T-helper 1 cell treated with Interleukin-12 subunit alpha and Interleukin-12 subunit beta and Interleukin-4 antibody, amounts not matched to agents 30 ng/mL and 1 ng/mL, for 36 hours (primary cell): ENCODE data around the gene EGFLAM. TPM values are rescaled to one million over a fixed set of nuclear protein-coding genes. Genes with fewer than 3 reads are reported as not detected.

Source experiments
- intact Hi-C: fragments of 100-400 bp; cut with micrococcal nuclease; formaldehyde crosslinking; loops from one replicate; pipeline ENCODE4 v1.15.1; 2024
- total RNA-seq: library from RNA; stranded (reverse); gene quantifications from 2 replicates; pipeline ENCODE4 v1.2.3, GENCODE V29; 2022

Gene EGFLAM
- total RNA-seq, 1 donor from 2014 or later: not detected

DNA sequence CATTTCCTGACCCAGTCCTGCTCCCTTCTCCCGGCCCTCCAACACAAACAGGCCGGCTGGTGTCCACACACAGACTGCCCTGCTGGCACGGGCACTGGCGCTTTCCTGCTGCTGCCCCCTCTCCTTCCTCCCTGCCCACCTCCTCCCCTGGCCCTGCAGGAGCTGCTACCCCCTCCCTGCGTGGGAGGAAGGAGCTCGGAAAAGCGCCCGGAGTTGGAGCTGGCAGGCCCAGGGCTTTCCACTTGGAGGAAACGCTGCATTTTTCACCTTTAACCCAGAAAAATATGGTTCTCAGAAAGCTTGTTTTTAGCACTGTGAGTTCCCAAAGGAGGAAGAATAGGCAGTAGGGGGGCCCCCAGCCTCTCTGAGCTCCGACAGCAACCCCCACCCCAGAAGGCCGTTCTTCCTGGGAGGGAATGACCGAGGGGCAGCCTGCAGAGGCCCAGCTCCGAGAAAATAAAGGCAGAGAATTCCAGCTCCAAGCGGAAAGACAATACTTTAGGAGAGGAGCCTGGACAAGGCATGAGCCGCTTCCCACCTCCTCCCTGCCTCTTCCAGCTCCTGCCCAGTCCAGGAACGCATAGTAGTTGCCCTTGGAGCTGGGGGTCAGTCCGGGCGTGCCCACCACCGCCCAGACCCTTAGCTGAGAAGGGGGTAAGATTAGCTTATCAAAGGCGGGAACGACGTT is 209.1 kb downstream of the EGFLAM start:
- intact Hi-C loops: no loop called here

DNA sequence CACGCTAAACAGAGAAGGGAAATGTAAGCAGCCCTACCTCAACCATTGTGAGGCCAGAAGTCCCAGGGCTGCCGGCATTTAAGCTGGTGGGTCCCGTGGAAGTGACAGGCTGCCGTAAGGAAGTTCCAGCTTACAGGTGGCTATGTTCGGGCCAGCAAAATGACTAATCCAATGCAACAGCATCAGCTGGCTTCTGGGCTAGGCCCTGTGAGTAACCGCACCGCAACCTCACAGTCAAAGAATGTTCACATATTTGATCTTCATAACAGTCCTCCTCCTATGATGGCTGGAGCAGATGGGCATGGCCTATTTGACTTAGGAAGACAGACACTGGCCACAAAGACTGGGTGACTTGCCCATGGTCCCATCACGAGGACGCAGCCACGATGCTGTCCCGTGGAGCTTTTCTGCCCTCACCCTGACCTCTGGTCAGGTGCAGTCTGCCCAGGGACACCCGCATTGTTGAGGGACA is 209.9 kb downstream of the EGFLAM start:
- intact Hi-C loops: no loop called here

DNA sequence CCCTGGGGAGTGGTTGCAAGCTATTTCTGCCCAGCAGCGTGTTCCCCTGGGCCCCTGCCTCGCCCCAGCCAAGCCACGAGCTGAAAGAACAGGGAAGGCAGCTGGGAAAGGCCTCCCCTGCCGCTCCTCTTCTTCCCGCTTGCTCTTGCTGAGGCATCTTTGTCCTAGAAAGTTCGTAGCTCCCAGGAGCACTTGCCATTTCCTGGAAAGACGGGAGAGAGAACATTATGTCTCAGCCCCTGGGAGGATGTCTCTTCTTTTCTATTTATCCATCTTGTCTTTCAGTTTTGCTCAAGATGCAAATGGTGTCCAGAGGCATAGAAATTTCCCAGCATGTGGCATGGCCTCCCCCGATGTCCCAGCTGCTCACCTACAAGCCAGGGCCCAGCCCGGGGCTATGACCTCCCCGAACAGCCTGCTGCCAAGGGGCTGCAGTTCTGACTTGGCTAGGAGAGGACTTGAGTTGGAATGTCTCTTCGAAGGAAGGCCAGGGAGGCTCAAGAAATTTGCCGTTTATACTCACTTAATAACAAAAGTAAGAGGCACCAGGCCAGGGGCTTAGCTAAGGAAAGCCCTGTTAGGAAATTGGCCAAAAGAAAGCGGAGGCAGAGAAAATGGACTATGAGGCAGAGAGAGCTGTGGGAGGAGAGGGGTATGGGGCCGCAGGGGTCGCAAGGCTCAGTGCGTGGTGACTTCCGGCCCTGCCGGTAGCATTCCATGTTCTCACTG is 210.8 kb downstream of the EGFLAM start:
- intact Hi-C loops: no loop called here

DNA sequence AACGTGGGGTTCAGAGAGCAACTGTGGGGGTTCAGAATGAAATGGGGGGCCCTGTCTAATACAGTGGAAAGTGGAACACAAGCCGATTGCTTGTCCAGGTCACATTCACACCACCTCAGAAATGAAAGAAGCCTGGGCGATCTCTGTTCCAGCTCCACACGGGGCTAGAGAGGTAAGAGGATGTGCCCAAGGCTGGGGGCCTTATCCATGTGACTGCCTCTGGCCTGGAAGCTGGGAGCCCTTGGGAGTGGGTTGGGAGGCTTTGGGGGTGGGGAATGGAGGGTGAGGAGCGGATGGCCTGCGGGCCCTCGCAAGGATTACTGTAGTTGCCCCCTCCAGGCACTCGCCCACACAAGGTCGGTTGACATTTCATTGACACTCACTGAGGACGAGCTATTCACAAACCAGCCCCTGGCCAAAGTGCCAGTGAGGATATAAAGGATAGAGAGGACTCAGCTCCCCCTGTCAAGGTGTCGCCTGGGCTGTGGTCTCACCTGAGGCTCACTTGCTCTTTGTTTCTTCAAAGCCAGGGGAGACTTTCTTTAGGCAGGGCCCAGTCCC is 211.4 kb downstream of the EGFLAM start:
- intact Hi-C loops: no loop called here

DNA sequence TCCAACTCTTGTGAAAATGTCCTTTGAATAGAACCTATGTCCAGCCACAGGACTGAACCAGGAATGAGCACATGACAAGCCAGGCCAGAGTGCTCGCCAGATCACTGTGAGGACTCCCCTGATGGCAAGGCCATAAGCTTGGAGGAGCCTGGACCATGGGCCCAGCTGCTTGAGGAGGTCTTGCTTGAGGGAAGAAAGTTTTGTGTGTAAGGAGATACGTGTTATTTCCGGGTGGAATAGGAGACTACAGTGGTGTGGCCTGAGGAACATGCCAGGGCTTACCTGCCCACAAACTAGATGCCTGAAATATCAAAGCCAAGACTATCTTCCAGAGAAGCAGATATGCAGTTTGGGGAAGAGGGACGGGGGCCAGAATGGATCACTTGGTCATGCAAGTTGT is 213.3 kb downstream of the EGFLAM start:
- intact Hi-C loops: no loop called here

DNA sequence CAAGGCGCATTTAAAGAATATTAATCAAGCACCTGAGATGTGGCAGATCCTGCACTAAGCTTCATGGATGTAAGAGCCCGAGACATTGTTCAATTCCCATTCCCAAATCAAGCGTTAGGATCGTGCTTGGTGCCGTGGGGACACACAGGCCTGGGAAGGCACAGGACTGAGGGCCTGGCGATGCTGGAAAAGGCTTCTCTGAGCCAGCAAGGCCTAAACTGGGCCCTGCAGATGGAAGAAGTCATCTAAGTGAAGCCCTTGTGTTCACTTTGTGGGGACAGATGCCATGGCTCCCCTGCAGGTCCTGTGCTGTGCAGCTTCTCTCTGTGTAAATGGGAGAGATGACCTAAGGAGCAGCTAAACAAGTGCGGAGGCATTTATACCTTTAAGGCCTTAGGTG is 214.2 kb downstream of the EGFLAM start:
- intact Hi-C loops: no loop called here

DNA sequence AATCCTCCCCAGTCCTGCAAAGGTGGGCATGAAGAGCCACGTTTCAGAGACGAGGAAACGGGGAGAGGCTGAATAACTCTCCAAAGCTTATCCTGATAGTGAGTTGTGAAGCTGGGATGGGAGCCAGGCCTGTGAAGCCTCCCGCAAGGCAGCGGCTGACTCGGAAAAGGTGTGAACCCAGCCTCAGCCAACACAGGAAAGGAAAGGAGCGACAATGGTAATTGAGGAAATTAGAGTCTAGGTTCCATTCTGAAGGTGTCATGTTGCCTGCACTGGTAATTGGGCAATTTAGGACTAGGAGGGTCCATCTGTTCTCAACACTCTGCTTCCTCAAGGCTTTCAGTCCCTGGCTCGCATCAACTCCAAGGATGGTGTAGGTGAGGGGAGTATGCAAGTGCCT is 214.6 kb downstream of the EGFLAM start:
- intact Hi-C loops: no loop called here

DNA sequence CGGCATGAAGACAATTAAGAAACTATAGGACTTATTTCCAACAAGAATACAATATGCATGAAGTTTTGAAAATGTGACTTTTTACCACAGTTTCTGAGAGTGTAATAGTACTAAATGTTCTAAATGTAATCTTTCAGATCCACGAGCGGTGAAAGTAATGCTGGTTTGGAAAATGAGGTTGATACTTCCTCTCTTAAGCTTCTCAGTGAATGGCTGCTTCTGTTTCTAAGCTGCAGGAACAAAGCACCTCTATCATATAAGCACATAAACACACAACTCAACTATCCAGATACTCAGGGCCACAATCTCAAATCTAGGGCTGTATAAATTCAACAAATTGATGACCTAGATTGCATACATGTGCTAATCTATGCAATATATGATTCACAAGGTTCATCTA is 219.8 kb downstream of the EGFLAM start:
- intact Hi-C loops: no loop called here

DNA sequence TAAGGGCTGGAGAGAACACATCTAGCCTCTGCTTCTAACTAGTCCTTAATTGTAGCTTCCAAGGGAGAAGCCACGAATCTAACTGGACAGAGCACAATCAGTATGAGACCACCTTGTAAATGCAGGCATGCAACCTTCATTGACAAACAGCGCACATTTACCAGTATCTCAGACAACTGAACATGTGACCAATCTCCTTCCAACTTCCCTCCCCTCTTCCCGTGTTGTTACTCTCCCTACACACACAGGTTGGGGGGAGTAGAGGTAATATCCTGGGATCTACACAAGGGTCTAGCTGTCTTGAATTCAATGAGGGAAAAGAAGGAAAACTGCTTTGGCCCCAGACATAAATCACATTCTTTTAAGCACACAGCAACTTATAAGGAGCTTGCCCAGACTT is 220.5 kb downstream of the EGFLAM start:
- intact Hi-C loops: no loop called here

DNA sequence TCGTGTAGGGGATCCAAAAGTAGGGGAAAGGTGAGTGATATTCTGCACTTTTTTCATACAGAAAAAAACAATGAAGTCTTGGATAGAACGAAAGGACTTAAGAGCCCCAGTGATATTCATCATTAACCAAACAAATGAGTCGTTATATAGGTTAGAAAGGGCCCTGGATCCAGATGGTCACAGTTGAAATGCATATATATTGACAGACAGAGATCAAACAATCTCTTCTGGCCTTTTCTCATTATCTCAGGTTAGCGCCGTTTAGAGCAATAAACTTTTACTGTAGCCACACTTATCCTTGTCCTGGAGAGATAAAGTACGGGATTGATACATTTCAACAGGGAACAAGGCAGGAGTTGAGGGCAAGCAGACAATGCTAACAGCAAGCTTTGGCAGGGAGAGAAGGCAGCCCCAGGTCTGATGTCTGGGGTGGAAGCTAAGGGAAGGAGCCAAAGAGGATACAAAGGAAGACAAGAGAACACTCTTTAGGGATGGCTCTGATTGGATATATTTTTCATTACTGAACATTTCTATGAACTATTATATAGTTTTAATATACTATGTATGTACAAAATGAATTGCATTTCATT is 221.1 kb downstream of the EGFLAM start:
- intact Hi-C loops: no loop called here

DNA sequence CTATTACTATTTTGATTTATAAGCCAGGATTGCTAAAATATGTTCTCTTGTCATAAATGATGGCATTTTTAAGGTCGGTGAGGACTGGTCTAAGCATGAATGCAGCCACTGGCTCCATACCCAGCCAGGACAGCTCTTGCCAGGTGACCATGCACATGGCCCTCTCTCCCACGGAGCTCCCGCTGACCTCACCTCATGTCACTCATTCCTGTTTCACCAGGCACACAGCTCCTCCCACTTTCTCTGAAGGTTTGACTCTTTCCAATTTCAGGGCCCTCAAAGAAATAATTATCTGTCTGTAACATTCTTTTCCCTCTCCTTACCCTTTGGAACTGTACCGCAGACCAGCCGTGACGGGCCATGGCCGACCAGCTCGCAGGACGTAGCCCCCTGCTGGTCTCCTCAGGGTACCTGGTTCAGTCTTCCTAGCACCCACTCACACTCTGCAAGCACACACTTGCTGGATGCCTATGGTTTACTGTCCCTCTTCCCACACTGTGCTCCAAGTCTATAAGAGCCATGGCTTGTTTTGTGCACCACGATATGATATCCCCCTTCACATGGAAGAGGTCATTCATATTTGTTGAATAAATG is 225.5 kb downstream of the EGFLAM start:
- intact Hi-C loops: no loop called here

DNA sequence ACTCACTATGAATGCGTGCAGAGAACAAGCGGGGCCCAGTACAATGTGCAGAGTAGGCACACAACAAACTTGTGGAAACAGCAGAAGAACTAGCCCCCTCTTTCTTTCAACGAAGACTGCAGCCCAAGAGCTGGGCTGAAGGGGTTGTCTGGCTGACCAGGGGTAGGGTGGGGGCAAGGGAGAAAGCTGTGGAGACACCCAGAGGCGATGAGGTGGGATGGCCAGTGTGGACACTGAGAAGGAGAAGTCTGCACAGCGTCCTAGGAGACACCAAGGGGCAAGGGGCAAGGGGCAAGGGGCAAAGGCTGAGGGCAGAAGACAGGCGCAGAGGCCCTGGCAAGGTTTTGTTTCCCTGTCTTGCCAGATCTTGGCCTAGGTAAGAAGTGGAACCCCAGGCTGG is 235.8 kb downstream of the EGFLAM start:
- intact Hi-C loops: no loop called here

DNA sequence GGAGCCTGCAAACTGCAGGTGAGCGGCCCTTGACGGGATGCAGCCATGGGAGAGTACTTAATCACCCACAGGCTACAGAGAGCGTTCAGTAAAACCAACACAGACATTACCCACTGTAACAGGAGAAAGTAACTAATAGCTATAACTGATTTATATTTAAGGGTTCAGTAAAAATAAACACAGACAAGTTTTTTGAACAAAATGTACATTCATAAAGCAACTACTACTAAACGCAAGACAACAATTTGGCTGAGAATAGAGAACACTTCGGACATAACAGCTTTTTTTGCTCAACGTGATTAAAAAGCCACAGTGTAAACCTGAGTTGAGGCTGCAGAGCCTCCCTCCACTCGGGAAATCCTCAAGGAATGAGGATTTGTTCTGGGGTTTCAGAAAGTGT is 236.4 kb downstream of the EGFLAM start:
- intact Hi-C loops: no loop called here

DNA sequence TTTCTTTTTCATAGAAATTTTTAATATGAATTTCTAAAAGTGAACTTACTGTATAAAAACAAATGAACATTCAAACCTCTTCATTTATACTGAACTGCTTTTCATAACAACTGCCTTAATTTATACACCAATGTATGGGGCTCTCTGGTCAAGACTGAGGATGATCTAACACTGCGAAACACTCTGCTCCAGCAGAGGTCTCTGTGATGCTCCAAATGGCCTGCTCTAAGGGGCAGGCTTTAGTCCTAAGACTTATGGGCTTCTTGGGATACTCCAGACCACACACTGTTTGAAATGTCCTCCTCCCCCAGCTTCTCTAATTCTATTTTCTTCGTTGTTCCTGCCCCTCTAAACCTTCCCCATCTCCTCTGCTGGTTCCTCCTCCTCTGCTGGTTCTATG is 239.6 kb downstream of the EGFLAM start:
- intact Hi-C loops: no loop called here

DNA sequence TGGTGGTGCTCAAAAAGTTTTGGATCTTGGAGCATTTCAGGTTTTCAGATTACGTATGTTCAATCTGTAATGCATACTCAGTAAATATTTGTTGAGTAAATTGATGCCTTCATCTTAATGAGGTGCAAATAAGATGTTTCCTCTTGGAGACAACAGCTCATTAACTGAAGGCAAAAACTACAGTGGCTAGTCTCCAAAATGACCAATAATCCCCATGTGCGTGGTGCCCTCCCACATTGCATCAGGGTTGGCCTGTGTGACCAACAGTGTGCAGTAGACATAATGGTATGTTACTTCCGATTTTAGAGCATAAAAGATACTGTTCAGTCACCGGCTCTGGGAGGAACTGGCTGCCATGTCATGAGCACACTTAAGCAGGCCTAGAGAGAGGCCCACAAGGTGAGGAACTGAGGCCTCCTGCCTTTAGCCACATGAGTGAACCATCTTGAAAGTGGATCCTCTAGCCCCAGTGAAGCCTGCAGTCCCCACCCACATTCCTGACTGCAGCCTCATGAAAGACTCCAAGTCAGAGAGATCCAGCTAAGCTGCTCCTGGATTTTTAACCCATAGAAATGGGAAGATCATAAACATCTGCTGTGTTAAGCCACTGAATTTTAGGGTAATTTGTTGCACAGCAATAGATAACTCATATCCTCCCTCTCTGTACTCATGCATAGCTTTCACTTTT is 242.4 kb downstream of the EGFLAM start:
- intact Hi-C loops: no loop called here

DNA sequence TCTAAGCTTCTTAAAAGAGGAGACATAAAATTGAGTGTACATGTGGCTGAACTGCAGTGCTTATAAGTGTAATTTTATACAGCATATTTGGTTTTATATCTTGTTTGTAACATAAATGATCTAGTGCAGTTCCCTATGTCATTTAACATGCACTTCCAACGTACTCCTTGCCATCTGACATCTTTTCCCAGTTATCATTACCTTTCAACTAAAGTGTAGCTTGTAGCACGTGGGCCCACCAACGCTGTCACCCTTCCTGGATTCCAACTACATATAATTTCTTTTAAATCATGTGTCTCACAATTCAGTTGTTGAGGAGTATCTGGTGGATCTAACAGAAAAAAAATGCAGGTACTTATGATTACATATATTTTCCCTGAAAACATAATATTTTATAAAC is 247.9 kb downstream of the EGFLAM start:
- intact Hi-C loops: no loop called here

DNA sequence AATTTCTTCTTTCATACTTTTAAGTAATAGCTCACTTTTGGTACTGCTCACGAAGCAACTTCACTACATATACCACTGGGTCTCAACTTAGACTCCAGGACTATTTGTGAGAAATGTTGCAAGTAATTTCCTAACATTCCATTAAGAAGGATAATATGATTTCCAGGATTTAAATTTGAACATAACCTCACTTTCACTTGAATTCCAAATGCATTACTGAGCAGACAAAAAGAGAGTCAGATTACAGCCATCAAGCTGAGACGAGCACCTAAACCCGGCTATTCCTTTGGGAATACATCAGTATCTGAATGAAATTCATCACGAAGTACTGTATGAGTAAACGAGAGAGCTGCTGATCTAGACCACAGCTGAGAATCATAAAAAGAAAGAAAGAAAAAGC is 250.8 kb downstream of the EGFLAM start:
- intact Hi-C loops: no loop called here
